EL (cell line): ENCODE measurements around the gene UQCC5.
"Not testable (repeated sequence)": the region's sequence is repeated elsewhere in the genome, so short reads cannot be mapped to it uniquely, and the experiment has no call there.

Experiments used
- DNase-seq: peaks from one replicate; pipeline ENCODE4 v3.0.0-alpha.2; 2016

Gene UQCC5

GRCh38 chr3:52523386-52524257 lies 12.8 kb upstream of the UQCC5 start:
- no peak for DNase-seq

- DNase-seq = no peak
These were observed 12.1 kb upstream of the UQCC5 start for GRCh38 chr3:52524258-52524751.

DNA sequence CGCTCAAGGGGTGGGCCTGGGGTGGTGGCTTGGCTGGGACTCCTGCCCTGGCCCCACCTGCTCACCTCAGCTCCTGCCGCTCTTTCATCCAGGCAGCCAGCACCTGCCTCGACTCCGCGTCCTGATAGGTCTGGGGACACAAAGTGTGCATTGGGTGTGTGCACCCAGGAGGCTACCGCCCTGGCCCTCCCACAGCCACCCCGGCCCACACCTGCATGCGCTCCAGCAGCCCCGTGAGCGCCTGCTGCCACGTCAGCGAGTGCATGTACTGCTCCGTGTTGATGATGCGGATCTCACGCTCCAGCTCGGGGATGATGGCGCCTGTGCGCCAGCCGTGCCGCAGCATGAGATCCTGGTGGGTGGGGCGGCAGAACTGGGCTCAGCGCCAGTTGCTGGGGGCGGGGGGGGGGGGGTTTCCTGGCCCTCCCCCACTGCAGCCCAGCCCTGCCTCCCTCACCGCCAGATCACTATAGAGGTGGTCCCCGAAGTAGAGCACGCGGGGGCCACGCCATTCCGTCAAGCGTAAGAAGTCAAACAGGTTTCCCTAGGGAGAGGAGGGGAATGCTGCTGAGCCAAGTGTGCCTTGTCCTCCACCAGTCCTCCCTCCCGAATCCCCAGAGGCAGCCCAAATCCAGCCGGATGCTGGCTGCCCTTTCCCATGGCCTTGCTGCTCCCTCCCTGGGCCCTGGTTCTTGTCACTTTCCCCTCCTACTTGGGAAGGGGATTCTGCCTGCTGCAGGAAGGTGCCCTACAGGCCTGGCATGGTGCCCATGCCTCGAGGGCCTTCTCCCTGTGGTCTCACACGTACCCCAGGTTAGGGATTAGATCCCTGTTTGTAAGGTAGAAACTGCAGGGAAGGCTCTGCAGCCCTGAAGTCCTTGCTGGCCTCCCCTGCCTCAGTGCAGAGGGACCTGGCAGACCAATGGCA lies 11.4 kb upstream of the UQCC5 start:
- no peak for DNase-seq

- no peak for DNase-seq
These were observed 10.5 kb upstream of the UQCC5 start for GRCh38 chr3:52525680-52526561.

GRCh38 chr3:52526671-52527038 lies 9.8 kb upstream of the UQCC5 start:
- not testable (repeated sequence) for DNase-seq

GRCh38 chr3:52527039-52527731 lies 9.2 kb upstream of the UQCC5 start:
- peak; percentile 40 for DNase-seq

DNA sequence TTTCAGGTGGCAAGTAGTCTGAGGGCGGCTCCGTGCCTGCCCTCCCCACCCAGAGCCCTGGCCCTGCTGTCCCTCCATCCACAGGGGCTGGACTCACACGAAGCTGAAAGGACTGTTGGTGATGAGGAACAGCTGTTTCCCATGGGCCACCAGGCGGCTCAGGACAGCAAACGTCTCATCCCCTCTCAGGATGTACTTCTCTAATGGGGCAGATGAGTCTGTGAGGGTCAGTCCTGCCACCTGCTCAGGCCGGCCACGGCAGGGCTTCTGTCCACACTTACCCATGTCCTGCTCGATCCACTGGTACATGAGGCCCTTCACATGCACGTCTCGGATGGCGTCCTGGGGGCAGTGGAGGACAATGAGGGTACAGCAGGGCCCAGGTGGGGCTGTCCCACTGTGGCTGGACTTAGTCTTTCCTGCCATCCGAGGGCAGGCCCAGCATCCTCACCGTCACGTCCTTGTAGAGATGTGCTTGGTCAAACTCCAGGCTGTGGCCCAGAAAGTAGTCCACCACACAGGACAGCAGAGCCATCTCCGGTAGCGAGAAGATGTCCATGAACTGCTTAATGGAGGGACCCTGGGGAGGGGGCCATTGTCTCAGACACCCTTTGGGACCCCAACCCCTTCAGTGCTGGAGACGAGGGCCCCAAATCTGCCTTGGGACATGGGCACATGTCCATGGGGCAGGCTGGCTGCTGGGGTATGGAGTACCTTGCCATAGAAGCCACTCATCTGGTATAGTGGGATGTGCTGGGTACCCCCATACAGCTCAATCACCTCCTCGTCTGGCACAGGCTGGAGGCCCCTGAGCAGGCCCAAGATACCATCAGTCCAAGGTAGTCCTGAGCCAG lies 8.4 kb upstream of the UQCC5 start:
- no peak for DNase-seq

GRCh38 chr3:52528586-52529375 lies 7.6 kb upstream of the UQCC5 start:
- no peak for DNase-seq

- DNase-seq = no peak
These were observed 6.8 kb upstream of the UQCC5 start for GRCh38 chr3:52529376-52530333.

DNA sequence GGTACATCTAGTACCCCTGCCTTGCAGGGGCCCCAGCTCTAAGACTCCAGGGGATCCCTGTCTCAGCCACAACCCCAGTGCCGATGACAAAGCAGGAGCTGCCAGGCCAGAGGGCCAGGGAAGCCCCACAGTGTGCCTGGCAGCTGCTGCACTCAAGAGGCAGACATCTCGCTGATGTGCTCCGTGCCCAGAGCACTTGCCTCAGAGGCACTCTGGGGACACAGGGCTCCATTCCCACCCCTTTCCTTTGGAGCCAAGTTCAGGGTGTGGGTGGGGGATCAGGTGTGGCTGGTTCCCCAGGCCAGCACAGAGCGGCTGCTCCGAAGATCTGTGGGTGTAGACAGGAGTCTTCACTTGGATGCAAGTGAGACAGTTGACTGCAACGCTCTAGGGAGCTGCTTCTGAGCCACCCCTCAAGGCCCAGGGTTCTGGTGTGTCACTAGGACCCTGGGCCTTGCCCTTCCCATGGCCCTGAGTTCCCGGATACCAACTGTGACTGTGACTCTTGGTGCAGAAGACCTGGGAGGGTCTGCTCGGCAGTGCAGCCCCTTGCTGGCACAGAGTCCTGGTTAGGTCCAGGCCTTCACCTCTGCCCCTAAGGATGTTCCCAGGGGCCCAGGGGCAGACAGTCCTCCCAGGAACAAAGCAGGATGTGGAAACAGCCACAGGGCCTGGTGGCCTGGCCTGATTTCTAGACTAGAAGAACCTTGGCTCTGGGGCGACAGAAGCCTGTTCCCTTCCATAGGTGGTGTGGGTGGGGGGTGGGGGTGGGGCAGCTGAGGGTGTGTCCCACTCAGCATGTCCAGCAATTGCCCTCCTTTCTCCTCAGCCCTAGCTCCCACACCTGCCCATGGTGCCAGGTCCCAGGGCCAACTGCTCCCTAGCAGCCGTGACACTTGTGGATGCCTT lies 5.2 kb upstream of the UQCC5 start:
- no peak for DNase-seq

GRCh38 chr3:52531860-52532516 lies 4.4 kb upstream of the UQCC5 start:
- no peak for DNase-seq

DNA sequence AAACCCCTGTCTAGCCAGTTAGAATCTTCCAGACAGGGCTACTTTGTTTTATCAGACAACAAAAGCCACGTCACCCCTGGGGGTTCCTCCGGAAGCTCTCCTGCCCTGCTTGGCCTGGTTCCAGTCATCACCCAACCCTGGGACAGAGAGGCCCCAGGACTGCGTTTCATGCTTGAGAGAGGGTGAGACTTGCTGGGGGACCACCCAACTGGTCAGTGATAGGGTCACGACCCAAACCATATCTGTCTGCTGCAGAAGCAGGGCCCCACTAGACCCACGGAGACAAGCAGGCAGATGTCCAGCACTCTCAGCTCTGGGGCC lies 3.9 kb upstream of the UQCC5 start:
- DNase-seq = peak; percentile 74

DNA sequence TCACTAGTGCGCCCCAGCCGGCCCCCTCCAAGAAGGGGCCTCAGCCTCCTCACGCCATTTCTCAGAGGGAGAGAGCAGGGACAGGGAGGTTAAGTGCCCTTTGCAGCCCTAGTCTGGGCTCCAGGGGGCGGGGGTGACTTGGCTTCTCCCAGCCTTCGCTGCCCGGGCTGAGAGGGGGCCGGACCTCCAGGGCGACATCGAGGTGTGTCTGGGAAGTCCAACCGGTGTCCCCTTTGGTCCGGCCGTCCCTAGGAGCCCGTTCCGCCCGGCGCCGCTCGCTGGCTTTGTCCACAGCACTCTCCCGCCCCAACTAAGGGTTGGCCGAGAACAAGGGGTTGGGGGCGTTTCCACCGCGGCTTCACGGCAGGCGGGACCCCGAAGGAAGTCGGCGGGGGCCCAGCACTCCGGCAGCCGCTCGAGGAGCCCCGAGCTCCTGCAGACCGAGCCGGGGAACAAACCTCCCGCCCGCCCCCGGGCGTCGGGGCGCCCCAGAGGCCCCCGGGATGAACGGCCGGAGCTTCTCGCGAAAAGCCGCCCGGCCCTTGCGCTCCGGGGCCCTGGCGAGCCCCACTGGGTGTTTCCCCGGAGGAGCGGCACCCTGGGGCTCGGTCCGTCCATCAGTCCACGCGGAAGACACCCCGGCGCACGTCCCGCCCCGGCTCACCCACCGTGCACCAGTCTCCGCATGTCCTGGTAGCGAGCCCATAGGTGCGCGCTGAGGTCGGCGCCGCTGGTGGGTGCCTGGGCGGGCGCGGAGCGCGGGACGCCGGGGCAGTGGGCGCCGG lies 3.4 kb upstream of the UQCC5 start:
- DNase-seq = peak; percentile 26

DNA sequence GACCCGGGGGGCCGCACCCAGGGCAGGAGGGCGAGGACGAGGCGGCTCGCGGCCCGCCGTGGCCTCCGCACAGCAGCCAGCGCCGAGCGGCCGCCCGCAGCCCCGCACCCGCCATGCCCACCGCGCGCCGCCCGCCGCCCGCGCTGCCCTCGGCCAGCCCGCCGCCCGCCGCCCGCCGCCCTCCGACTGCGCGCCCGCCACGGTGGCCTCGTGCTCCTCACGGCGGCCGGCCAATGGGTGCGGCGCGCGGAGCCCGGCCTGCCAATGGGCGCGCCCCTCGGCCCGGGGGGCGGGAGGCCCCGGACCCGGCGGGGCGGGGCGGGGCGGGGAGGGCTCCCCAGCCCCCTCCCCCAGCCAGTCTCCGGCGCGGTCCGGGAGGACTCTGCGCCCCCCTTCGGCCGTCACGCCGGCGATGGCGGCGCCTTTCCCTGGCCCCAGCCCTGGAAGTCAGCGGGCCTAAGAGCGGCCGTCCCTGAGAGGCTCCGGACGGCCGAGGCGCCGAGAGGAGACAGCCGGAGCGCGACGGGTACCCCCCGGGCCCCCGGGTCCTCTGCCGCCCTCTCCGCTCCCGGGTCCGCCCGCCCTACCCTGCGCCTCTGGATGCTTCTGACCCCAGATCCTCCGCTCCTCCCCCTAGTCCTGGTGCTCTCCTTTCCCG lies 2.7 kb upstream of the UQCC5 start, which contains the start of gene NT5DC2:
TSS of gene NT5DC2 (minus strand) at position 235 of the 658 bp plus-strand sequence. CDS start at position 115, 120 bp downstream.
- peak; percentile 80 for DNase-seq

- DNase-seq = peak; percentile 60
These were observed 1.9 kb upstream of the UQCC5 start for GRCh38 chr3:52534281-52535183.
